GM19455 (cell line): ENCODE results near the gene SYT4.

Experiments used
- ATAC-seq: cut with Tn5 transposase; IDR thresholded peaks from one replicate; pipeline ENCODE4 v1.9.1; 2021; ENCODE audit not compliant: unreplicated experiment

Gene SYT4

GRCh38 chr18:43222501-43222900 is 54.8 kb downstream of the SYT4 start:
- ATAC-seq: no peak

DNA sequence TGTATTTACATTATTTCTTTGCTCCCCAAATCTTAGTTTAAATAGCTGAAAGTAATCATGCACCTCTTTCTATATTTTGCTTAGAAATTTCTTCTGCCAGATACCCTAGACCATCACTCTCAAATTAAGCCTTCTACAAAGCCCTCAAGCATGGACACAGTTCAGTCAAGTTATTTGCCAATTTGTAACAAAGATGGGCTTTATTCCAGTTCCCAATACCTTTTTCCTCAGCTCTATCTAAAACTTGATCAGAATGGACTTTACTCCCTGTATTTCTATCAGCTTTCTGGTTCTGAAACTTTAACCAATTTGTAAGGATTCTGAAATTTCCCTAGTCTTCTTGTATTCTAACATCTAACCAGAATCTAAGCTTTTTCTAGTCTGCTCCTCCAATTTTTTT is 56.6 kb downstream of the SYT4 start:
- no peak for ATAC-seq
